Measurements from ENCODE around the gene WDFY2.

DNA sequence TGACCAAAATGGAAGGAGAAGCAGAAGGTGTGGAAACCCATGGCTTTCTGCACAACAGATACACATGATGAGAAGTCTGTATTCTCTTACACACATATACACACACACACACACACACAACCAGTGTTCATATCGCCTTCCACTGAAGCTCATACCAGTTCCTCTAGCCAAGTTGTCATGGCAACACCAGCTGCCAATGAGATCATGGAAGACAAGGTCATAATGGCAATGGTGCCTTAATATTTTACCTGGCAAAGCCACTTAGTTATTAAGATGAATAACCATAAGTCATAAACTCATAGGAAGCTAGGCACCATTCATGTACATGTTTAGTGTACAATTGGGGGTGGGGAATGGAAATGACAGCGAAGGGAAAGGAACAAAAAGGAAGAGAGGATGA is 222.3 kb downstream of the WDFY2 start:
- TF ChIP-seq, protein P1, sequence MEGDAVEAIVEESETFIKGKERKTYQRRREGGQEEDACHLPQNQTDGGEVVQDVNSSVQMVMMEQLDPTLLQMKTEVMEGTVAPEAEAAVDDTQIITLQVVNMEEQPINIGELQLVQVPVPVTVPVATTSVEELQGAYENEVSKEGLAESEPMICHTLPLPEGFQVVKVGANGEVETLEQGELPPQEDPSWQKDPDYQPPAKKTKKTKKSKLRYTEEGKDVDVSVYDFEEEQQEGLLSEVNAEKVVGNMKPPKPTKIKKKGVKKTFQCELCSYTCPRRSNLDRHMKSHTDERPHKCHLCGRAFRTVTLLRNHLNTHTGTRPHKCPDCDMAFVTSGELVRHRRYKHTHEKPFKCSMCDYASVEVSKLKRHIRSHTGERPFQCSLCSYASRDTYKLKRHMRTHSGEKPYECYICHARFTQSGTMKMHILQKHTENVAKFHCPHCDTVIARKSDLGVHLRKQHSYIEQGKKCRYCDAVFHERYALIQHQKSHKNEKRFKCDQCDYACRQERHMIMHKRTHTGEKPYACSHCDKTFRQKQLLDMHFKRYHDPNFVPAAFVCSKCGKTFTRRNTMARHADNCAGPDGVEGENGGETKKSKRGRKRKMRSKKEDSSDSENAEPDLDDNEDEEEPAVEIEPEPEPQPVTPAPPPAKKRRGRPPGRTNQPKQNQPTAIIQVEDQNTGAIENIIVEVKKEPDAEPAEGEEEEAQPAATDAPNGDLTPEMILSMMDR (IDR thresholded peaks at IDR 0.05; ENCODE audit: insufficient read depth, low read depth, low read length), result no peak
- no peak for TF ChIP-seq EZH2 (IDR thresholded peaks at IDR 0.05; ENCODE audit: insufficient read depth, low read length)
